ENCODE measurements around the gene COL5A1. TPM values are rescaled to one million over a fixed set of nuclear protein-coding genes. Genes with fewer than 3 reads are reported as not detected.
A peak's percentile ranks its signal among the peaks of the same experiment; 100 is the strongest.

COL5A1 gene
- total RNA-seq, 1 donor from 2014 or later, result 1,552 TPM

DNA sequence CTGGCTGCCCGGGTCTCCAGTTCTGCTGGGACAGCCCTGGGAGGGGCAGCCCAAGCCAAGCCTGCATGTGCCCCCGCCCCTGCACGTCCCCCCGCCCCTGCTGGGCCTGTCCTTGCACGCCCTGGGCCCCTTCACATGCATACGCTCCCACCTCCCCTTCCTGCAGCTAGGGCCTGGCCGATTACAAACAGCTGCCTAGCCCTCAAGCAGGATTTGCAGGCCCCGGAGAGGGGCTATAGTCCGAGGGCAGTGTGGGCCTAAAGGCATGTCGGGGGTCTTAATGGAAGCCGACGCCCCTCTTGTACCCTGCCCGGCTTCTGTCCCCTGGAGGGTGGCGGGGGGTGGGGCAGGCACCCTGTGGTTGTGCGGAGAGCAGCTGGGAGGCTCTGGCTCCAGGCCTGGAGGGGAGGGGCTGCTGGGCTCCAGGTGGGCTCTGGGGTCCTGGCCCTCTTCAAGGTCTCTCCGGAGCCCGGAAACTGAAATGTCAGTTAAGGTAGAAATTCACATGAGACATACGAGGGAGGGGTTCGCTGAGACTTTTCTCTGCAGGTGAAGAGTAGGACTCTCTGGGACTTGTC, 16.9 kb downstream of the COL5A1 start:
- H3K27ac Mint-ChIP-seq (ENCODE audit: unreplicated experiment), result peak overlapping the region; percentile 95
- no peak overlapping the region for H3K4me3 Mint-ChIP-seq (ENCODE audit: unreplicated experiment)
- peaks cover 7% of the 10 kb centered on the region for H3K36me3 Mint-ChIP-seq (ENCODE audit: unreplicated experiment)
- H3K9me3 Mint-ChIP-seq (ENCODE audit: unreplicated experiment), result no peaks in the 10 kb centered on the region
- H3K4me1 Mint-ChIP-seq (ENCODE audit: unreplicated experiment), result peaks cover 72% of the 10 kb centered on the region
- H3K27me3 Mint-ChIP-seq (ENCODE audit: unreplicated experiment), result no peaks in the 10 kb centered on the region
- DNase-seq (ENCODE audit: extremely low spot score, unreplicated experiment), result no peak
- TF ChIP-seq CTCF (IDR thresholded peaks at IDR 0.05), result no peak

- no peak for TF ChIP-seq CTCF (IDR thresholded peaks at IDR 0.05)
- H3K9me3 Mint-ChIP-seq (ENCODE audit: unreplicated experiment), result no peaks in the 10 kb centered on the region
- peak overlapping the region; percentile 95 for H3K27ac Mint-ChIP-seq (ENCODE audit: unreplicated experiment)
- H3K4me1 Mint-ChIP-seq (ENCODE audit: unreplicated experiment), result peaks cover 81% of the 10 kb centered on the region
- H3K36me3 Mint-ChIP-seq (ENCODE audit: unreplicated experiment), result peaks cover 11% of the 10 kb centered on the region
- no peaks in the 10 kb centered on the region for H3K27me3 Mint-ChIP-seq (ENCODE audit: unreplicated experiment)
- DNase-seq (ENCODE audit: extremely low spot score, unreplicated experiment), result no peak
- no peak overlapping the region for H3K4me3 Mint-ChIP-seq (ENCODE audit: unreplicated experiment)
Observed at GRCh38 chr9:134659688-134660131, 18.1 kb downstream of the COL5A1 start.

DNA sequence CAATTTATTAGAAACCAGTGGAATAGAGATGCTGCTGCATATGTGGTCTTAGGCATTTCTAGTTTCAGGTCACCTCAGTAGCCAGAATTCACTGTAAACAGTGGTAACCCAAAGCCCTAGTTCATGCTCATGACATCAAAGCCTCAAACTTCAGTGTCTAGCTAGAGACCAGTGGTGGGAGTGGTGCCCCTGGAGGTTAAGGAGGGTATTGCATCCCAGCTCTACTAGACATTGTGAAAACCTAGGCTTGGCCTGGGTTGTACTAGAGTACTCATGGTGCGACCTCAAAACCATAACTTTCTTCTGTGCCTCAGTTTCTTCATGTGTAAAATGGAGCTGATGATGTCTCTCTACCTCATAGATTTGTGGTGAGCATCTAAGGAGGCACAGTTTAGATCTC, 18.8 kb downstream of the COL5A1 start:
- no peak for DNase-seq (ENCODE audit: extremely low spot score, unreplicated experiment)
- Mint-ChIP-seq H3K36me3 (ENCODE audit: unreplicated experiment) (peaks cover 16% of the 10 kb centered on the region), H3K4me1 (ENCODE audit: unreplicated experiment) (peaks cover 86% of the 10 kb centered on the region), H3K4me3 (ENCODE audit: unreplicated experiment) (peak overlapping the region; percentile 43), H3K27me3 (ENCODE audit: unreplicated experiment) (no peaks in the 10 kb centered on the region), H3K27ac (ENCODE audit: unreplicated experiment) (peak overlapping the region; percentile 95), H3K9me3 (ENCODE audit: unreplicated experiment) (no peaks in the 10 kb centered on the region)
- TF ChIP-seq CTCF (IDR thresholded peaks at IDR 0.05), result peak; percentile 67

DNA sequence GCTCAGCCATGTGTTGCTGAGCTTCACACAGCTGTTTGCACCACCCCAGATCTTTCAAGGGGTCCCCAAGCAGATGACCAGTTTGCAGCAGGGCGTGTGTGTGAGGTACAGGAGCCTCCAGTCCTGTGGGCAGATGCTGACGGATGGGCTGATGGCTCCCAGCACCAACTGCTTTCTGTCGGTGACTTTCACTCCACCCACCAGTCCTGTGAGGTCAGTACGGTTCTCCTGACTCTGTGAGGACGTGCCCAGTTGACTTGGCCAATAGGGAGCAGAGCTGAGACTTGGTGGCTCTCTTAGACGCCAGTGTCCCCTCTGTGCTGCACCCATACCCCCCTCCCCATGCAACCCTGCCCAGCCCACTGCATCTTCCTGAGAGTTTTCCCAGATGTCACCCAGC, 19.7 kb downstream of the COL5A1 start:
- DNase-seq (ENCODE audit: extremely low spot score, unreplicated experiment), result no peak
- peaks cover 18% of the 10 kb centered on the region for H3K36me3 Mint-ChIP-seq (ENCODE audit: unreplicated experiment)
- H3K27ac Mint-ChIP-seq (ENCODE audit: unreplicated experiment), result peak overlapping the region; percentile 95
- peaks cover 86% of the 10 kb centered on the region for H3K4me1 Mint-ChIP-seq (ENCODE audit: unreplicated experiment)
- no peak for TF ChIP-seq CTCF (IDR thresholded peaks at IDR 0.05)
- peak overlapping the region; percentile 60 for H3K4me3 Mint-ChIP-seq (ENCODE audit: unreplicated experiment)
- no peaks in the 10 kb centered on the region for H3K9me3 Mint-ChIP-seq (ENCODE audit: unreplicated experiment)
- H3K27me3 Mint-ChIP-seq (ENCODE audit: unreplicated experiment), result no peaks in the 10 kb centered on the region

DNA sequence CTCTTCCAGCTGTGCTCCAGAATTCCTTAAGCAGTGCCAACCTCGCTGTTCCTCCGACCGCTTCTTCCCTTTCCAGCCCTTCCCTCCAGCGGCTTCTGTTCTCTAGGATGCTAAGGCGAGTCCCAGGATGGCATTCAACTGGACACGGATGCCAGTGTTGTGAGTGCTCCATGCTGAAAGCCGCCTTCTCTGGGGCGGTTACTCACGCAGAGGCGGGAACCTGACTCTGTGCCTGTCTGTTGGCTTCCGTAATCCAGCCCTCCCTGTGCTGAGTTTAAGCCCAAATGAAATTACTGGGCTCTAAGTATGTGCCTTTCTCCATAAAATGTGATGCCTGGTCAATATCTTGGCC, 20.2 kb downstream of the COL5A1 start:
- peak overlapping the region; percentile 60 for H3K4me3 Mint-ChIP-seq (ENCODE audit: unreplicated experiment)
- peak overlapping the region; percentile 95 for H3K27ac Mint-ChIP-seq (ENCODE audit: unreplicated experiment)

More for the DNA sequence above, 20.2 kb downstream of the COL5A1 start:
- no peak for TF ChIP-seq CTCF (IDR thresholded peaks at IDR 0.05)
- peaks cover 87% of the 10 kb centered on the region for H3K4me1 Mint-ChIP-seq (ENCODE audit: unreplicated experiment)
- H3K9me3 Mint-ChIP-seq (ENCODE audit: unreplicated experiment), result no peaks in the 10 kb centered on the region
- no peak for DNase-seq (ENCODE audit: extremely low spot score, unreplicated experiment)
- H3K27me3 Mint-ChIP-seq (ENCODE audit: unreplicated experiment), result no peaks in the 10 kb centered on the region
- peaks cover 22% of the 10 kb centered on the region for H3K36me3 Mint-ChIP-seq (ENCODE audit: unreplicated experiment)

Data from osteocyte (in vitro differentiated cells).